ENCODE measurements around the gene ABCA4.
A peak's percentile ranks its signal among the peaks of the same experiment; 100 is the strongest.

ABCA4 gene

DNA sequence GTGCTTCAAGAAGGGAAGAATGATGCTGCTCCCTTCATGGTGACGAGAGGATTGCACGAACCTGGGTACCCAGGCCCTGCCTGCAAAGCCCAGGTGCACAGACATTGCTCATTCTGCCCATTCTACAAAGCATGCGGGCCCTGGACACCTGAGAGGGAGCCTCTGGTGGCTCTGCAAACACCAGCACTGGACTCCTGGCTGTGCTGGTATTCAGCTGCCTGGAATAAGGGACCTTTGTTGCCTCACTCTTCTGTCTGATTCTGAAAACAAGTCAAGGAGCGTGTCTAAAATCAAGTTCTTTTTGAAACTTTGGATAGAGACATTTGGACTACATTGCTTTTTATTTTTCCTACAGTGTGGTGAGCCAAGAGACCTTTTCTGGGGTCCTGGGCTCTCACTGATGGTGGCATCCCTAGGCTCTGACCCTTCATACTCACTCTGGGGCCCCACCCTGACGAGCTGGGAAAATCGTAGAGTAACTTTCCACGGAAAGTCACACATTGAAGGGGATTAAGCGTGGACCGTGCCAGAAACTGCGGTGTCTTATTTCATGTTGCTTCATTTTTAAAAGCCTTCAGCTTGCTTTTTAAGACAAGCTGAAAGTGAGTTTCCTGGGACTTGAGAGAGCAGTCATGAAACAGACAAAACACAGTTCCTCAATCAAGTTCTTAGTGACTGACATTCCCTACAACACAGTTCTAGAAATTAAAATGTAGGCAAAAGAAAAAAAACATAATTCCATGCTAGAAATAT is 24.0 kb downstream of the ABCA4 start:
- Histone ChIP-seq H3K4me3 (no peak overlapping the region), H3K27ac (peak overlapping the region; percentile 24 to 83)
- TF ChIP-seq, protein P1, sequence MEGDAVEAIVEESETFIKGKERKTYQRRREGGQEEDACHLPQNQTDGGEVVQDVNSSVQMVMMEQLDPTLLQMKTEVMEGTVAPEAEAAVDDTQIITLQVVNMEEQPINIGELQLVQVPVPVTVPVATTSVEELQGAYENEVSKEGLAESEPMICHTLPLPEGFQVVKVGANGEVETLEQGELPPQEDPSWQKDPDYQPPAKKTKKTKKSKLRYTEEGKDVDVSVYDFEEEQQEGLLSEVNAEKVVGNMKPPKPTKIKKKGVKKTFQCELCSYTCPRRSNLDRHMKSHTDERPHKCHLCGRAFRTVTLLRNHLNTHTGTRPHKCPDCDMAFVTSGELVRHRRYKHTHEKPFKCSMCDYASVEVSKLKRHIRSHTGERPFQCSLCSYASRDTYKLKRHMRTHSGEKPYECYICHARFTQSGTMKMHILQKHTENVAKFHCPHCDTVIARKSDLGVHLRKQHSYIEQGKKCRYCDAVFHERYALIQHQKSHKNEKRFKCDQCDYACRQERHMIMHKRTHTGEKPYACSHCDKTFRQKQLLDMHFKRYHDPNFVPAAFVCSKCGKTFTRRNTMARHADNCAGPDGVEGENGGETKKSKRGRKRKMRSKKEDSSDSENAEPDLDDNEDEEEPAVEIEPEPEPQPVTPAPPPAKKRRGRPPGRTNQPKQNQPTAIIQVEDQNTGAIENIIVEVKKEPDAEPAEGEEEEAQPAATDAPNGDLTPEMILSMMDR (IDR thresholded peaks at IDR 0.05) = no peak

DNA sequence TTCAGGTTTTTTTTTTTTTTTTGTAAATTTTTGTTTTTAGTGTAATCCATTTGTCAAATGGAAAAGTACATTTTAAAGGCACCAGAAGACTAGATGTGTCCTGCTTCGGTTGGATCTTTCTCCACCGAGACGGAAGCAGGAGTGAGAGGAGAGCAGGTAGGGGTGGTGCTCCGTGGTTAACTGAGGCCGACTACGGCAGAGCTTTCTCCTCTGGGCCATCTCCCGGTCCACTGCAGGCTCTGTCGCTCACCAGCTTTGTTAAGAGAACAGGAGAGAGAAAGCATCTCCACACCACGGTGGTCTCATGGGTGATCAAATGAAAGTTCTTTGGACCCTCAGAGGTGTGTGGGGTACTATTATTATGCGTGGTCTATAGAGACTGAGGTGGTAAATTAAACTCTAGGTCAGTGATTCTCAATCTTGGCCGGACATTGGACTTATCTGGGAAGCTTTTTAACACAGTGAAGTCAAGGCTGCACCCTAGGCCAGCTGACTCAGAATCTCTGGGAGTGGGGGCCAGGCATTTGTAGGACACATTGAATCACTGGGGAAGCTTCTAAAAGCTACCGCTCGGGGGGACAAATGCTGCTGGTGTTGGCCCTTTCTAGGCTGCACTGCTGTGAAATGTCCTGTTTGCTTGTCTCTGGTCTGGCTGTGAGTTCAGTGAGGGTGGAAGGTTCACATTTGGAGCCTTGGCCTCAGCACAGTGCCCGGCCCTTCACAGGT is 25.0 kb downstream of the ABCA4 start:
- TF ChIP-seq, protein P1 (IDR thresholded peaks at IDR 0.05) = no peak
- peak overlapping the region; percentile 80 to 83 for H3K27ac ChIP-seq
- H3K4me3 ChIP-seq = no peak overlapping the region
- peak; percentile 81 for DNase-seq (ENCODE audit: low spot score)

More for the DNA sequence above, 24.0 kb downstream of the ABCA4 start:
- no peak for DNase-seq (ENCODE audit: low spot score)

DNA sequence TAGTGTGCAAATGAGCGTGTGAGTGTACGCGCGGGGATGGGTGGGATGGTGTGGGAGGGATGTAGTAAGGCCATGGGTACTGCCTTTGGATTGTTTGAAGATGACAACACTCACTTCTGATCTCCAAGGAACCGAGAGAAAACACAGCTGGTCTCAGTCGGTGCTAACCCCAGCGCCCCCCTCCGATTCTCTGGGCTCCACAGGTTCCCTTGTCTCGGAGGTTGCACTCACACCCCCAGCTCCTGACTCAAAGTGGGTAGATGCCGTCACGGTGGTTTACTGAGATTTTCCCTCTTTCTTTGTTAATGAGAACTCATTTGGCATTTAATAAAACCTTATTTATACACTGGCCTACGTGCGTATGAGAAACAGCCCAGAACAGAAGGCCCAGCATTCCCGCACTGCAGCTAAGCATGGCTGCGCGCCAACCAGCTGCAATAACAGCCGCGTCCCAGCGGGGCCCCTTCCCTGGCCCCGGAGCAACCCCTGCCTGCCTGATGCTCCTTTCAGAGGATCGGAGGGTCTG is 25.8 kb downstream of the ABCA4 start:
- H3K4me3 ChIP-seq = peak overlapping the region; percentile 45
- peak overlapping the region; percentile 80 to 83 for H3K27ac ChIP-seq
- TF ChIP-seq, protein P1 (IDR thresholded peaks at IDR 0.05) = no peak
- DNase-seq (ENCODE audit: low spot score) = peak; percentile 88

DNA sequence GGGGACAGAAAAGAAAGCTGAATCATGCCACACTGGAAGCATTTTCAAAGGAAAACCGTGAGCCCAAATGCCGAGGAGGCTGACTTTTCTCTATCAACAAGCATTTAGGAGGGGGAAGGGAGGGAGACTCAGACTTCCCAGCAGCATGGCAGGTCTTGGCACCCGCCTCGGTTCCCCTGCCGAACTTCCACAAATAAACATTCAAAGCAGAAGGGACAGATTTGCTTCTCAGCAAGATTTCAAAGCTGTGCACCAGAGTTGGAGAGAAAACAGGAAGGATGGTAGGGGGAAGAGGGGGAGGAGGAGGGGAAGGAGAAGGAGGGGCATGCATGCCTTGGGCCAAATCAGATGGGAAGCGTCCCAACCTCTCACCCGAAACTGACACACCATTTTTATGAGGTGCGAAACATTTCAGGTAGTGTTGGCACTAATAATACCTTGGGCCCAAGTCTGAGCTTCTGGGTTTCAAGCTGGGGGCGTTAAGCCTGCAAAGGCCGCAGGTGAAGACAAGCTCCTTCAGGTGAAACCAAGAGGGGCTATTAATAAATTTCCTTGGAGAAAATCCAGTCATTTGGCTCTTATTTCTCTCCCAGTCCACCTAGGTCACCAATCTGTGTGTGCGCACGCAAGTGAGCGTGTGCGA is 26.4 kb downstream of the ABCA4 start:
- H3K27ac ChIP-seq = peak overlapping the region; percentile 80 to 83
- H3K4me3 ChIP-seq = peak overlapping the region; percentile 45
- TF ChIP-seq, protein P1 (IDR thresholded peaks at IDR 0.05) = no peak
- DNase-seq (ENCODE audit: low spot score) = peak; percentile 81

DNA sequence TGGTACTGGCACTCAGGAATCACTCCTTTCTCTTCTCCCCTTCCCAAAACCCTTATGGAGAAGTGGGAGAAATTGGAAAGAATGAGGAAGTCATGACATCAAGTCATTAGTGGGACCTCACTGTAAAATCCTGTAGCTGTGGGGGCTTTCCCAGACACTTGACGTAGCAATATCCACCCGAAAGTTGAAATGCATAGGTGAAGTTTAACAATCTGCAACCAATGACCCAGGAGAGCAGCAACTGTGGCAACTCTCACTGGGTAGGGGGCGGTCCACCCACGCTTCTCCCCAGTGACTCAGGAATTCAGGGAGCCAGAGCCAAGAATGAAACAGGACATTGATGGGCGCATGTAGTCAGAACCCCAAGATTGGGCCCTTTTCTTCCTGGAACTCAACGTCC is 27.0 kb downstream of the ABCA4 start:
- TF ChIP-seq, protein P1 (IDR thresholded peaks at IDR 0.05) = no peak
- peak overlapping the region; percentile 80 to 83 for H3K27ac ChIP-seq
- peak overlapping the region; percentile 45 for H3K4me3 ChIP-seq
- DNase-seq (ENCODE audit: low spot score) = no peak

DNA sequence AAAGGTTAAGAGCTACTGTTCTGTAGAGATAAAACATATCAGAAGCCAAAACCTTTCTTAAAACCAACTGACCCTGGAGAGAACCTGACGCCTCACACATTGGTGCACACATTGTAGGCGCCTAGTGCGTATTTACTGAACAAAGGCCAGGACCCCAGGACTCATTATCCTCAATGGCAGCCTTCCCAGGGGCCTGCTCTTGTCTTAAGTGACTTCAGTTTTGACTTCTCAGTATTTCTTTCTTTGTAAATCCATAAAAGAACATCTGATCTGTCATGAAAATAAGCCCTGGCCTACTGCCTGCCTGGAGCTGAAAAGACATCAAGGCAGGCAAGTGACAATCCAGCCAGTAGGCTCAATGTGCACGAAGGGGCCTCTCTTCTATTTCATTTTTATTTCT is 27.6 kb downstream of the ABCA4 start:
- H3K4me3 ChIP-seq = no peak overlapping the region
- DNase-seq (ENCODE audit: low spot score) = no peak
- TF ChIP-seq, protein P1 (IDR thresholded peaks at IDR 0.05) = no peak
- peak overlapping the region; percentile 80 to 83 for H3K27ac ChIP-seq
